ENCODE measurements around the gene AKAP6.

AKAP6 gene

GRCh38 chr14:32679927-32680612 lies 351.0 kb downstream of the AKAP6 start:
- DNase-seq = no peak

- DNase-seq = no peak
These were observed 352.5 kb downstream of the AKAP6 start for GRCh38 chr14:32681598-32681997.

DNA sequence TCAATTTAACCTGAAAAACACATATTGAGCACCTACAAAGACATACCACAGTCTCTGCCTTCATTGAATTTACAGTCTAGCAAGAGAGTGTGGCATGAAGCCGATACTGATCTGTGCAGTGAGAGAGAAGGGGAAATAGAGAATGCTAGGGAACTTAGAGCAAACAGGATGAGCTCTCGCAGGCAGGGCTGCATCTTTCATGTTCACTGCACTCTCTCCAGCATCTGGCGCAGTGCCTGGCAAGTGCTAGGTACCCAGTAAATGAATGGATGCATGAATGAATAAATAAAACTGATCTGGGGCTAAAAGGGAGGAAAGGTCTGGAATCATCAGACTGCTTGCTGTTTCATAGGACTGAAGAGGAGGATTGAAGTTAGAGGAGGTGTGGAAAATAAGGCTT lies 353.1 kb downstream of the AKAP6 start:
- DNase-seq = no peak

- DNase-seq = no peak
These were observed 354.6 kb downstream of the AKAP6 start for GRCh38 chr14:32683679-32684078.

DNA sequence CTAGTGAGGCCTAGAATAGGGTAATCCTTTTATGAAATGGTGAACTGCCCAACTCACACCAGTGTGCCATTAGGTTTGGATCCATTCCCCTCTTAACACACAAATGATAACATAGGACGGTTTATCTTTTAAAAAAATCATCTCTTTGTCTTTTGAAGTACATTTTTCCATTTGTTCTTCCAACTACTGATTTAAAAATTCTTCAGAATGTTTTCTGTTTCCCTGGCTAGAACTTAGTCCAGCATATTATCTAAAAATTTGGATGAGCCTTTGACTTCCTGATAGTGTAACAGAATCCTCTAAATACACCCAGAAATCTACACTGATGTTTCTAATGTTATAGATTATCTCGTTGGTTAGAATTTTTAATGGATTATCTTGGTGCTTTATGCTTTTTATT lies 359.8 kb downstream of the AKAP6 start:
- DNase-seq = no peak

DNA sequence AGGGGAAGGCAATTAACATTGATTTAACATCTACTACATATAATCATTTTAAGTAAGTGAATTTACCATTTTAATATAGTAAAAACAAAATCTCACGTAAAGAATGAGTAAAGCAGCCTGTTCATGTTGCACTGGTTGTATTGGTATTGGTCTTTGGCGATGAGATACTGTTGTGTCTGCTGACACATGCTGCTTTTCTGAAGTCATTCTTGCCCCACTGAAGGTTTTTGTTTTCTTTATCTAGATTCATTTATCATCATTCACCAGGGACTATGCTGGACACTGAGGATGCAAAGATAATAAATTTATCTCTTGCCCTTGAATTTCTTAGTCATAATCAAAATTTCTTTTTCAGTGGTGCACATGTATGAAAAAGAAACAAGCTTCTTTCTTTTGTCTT lies 363.3 kb downstream of the AKAP6 start:
- no peak for DNase-seq

GRCh38 chr14:32693114-32693513 lies 364.0 kb downstream of the AKAP6 start:
- DNase-seq = no peak

DNA sequence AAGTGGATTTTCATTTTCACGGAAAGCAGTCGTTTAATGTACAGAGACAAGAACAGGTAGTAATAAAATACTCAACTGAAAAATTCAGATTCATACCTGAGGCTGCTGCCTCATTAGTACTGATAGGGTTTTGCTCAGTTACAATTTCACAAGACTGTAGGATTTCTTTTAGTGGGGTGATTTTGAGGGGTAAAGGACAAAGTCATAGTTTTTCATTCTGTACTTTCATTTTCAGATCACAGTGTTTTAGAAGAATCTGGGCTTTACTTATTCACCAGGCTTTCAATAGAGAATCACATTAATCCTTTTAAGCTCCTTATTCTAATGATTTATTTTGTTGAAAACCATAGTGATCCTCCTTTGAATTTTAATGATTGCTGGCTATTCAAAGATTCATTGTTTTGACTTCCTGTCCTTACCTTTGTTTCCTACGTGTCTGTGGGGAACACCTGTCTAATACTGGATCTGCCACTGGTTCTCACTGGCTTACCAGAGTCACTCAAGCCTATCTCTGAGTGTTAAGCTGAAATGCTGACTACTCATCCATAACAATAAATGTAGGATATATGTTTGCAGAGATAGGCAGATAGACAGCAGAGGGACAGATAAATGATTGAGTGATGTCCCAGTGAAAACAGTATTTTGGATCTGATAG lies 365.8 kb downstream of the AKAP6 start:
- DNase-seq = no peak

DNA sequence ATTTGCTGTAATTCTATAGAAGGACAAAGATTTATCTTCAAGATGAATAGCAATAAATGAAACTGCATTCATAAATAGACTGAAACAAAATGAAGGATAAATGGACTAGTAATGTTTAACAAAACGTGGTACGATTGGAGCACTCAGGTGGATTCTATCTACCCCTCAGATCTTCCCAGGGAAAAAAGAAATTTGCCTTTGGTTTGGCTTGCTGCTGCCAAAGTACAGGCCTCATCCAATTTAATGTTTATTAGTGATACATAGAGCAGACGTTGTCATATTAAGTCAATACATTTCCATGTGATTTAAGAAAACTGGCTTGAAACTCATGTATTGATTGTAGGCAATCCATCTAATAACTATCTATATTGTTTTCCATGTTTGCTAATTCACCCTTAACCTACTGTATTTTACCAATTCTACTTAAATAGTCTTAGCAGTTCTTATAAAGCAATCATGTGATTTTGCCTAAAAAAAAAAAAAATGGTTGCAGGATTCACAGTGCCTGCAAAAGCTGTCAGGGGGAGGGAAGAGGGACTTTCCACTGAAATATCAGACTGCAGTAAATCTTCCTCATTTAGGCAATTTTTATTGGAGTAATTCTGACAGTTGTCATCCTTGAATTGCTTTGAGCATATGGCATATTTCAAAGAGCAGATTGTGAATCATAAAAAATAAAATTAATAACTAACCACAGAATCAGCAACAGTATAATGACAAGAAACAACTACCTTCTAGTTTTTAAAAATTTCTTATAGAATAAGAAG lies 367.4 kb downstream of the AKAP6 start:
- no peak for DNase-seq

GRCh38 chr14:32697114-32697513 lies 368.0 kb downstream of the AKAP6 start:
- no peak for DNase-seq

GRCh38 chr14:32697704-32698103 lies 368.6 kb downstream of the AKAP6 start:
- no peak for DNase-seq

DNA sequence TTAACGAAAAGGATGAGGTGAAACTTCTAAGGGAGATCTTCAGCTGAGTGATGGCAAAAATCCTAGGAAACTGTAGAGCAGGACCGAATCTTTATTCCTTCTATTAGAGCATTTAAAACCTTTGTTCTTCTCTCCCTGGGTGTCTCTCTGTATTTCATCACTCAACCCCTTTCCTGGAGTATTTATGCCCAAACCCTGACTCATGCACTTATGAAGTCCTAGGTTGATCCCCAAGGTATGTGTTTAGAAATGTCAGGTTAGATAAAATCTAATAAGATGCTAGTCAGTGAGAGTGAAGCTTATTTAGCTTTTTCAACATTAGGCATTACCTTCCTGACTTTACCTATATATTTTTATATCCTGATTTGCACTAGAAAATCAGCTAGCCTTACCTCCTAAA lies 369.7 kb downstream of the AKAP6 start:
- no peak for DNase-seq

- DNase-seq = no peak
These were observed 372.4 kb downstream of the AKAP6 start for GRCh38 chr14:32701475-32701874.

DNA sequence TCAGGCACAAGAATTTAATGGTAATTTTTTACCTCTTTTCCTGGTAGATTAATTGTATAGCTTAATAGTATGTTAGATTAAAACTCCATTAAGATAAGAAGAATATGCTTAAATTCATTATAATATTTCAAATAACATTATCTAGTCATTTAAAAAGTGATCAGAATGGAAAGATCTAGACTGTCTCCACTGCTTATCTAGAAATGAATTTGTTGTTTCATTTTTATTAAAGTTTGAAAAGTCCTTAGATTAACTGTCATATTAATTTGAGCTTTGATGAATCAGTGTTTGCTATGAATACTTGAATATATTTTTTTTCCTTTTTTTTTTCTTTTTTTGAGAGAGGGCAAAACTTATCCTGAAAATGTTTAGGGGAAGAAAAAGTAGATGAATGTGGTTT lies 373.0 kb downstream of the AKAP6 start:
- DNase-seq = no peak

DNA sequence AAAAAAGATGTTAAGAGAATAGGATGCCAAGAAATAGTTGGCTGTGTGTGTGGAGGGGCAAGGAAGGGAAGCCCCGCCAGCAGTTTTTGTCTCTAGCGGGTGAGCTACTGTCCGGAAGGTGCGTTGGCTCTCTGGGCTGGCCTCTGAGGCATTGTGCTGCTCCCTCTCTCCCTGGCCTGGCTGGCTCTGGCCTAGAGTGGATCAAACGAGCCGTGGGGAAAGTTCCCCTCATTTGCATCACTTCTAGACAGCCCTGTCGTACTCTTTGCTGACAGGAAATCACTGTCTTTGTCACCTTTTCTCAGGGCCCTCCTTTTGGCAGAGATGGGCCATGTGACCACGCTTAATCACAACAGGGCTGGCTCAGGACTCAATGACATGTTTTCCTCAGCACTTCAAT lies 373.5 kb downstream of the AKAP6 start:
- peak; percentile 80 for DNase-seq

DNA sequence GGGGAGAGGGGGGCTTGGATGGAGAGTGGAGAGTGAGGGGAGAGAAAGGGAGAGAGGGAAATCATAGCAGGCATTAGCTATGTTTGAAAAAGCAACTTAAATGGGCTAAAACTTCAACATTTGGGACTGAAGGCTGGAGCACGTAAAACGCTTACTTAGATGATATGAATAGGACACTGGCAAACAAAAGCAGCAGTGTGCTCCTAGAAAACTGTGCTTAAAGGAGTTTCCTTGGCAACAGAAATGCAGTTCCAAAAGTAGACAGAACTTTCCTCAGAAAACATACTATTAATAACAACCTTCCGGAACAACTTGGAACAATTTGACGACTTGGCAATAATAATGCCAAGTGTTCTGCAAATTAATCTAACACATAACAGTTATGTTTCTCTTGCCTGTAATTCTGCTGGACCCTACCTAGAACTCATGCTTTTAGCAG lies 374.1 kb downstream of the AKAP6 start:
- peak; percentile 53 for DNase-seq

DNA sequence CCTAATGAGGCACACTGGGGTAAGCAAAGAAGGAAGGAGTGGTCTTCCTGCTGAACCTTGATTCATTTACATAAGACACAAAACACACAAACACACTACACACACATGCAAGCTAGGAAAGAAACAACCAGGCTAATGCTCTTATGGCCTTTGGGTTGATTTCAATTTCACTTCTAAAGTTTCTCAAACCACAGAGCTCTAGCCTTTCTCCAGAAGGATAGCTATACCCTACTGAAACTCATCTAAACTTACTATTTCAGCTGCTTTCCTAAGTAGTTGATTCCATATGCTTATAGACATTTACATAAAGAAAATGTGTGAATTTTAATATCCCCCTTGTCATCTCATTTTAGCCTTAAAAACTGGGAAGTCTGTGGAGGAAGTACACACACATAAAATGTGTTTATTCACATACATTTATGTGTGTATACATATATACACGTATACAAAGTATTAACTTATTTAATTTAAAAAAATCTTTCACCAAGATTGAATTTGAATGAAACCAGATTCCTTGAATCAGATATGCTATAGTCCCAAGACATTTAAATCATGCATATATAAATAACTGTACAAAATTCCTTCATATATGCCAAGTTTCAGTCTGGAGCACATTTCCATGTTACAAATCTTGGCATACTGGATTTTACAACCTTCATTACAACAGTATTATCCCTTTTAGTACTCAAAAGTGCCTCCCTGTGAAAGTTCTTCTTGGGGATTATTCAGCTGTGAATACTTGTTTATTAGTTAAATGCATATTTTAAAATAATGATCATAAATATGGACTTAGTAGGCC lies 377.8 kb downstream of the AKAP6 start:
- DNase-seq = no peak

DNA sequence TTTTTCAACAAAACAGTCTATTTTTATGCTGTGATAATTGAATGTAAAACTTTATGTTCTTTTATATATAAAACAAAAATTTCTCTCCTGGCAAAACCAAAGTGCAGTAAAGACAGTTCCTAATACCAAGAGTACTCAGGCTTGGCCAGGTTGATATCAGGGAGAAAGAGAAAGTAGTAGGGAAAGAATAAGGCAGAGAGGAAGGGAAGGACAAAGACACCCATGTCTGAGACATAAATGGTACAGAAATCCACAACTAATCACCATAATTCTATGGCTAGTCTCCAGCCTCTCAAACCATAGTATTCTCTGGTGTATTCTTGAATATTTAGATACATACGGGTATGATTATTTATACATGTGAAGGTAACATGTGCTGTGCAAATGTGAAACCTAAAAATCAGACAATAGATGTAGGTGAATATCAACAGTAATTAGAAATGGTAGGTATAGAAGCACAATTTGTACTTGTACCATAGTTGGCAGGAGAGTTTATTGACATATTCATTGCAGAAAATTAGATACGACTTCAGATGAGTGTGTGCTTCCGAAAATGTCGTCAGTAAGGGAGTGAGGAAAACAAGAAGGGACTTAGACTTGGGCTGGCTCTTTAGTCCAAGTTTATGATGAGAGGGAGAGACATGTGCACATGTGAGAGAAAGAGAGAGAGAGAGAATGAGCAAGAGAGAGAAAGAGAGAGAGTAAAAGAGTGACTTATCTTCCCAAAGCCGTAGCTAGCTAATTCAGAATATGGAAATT lies 378.8 kb downstream of the AKAP6 start:
- DNase-seq = no peak

DNA sequence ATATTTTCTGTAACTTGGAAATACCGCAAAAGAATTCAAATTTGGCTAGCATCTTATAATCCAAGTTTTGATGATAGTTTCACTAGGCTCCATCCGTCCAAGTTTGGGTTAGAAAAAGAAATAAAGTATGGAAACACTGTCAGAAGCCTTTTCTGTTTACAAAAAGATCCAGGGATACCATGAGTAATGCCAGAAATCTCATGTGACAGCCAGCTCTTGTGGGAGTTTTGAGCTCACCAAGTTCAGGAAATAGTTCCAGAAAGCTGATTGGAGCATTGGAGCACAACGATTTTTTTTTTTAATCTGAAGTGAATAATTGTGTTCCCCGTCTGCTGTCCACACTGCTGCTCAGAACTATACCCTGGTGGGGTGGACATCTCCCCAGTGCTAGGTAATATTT lies 379.9 kb downstream of the AKAP6 start:
- DNase-seq = peak; percentile 61

- DNase-seq = no peak
These were observed 381.2 kb downstream of the AKAP6 start for GRCh38 chr14:32710231-32710671.

DNA sequence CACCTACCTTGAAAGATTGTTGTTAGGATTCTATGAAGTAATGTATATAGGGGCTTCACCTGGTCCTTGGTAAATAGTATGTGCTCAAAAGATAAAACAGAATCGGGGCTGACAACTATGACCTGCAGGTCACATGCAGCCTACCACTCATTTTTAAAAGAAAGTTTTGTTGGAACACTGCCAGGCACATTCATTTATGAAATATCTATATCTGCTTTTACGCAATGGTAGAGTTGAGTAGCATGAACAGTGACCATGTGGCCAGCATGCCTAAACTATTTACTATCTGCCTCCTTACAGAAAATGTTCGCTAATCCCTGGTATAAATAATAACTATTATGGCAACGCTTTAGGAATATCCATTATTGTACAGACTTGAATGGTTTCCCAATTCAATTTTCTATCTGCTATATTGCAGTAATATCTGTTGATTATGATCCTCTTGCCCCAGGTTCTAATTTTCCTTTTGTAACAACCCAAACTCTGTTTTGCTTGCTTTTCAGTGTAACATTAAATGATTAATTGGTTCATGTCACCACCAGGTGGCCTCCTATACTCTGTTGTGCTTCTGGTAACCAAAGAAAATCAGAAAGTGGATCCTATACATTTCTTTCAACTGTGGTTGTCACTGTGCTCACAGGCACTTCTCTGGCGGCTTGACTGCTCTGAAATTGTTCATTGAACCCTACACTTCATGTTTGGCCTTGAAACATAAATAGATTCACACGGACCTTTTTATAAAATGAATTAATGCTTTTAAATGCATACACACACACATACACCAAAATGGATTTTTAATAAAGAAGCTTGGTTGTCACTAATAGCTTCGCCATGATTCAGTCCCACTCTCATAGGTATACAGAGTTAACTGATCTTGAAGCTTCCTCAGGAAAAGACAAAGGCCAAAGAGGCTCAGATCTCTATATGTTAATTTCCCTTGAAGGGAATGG lies 381.9 kb downstream of the AKAP6 start:
- peak; percentile 58 for DNase-seq
